Bronchial epithelial cell (primary cell): ENCODE results near the gene CDHR2. TPM values are rescaled to one million over a fixed set of nuclear protein-coding genes. Genes with fewer than 3 reads are reported as not detected.
A peak's percentile ranks its signal among the peaks of the same experiment; 100 is the strongest.

Experiments used
- DNase-seq: peaks from one replicate; pipeline ENCODE4 v3.0.0-alpha.2; 2010; ENCODE audit warnings: low read depth
- FAIRE-seq: peaks from 2 replicates; lab custom pipeline; 2011; peaks lifted over from hg19 to GRCh38; lab: Jason Lieb, UNC
- H3K27me3 ChIP-seq: 2 replicates; pipeline ENCODE4 v1.5.1; 2011; ENCODE audit warnings: low read length; ENCODE audit not compliant: control insufficient read depth, insufficient read depth
- H3K36me3 ChIP-seq: 2 replicates; pipeline ENCODE4 v1.5.1; 2011; ENCODE audit warnings: low read length; ENCODE audit not compliant: control insufficient read depth, insufficient read depth
- H3K4me3 ChIP-seq: 2 replicates; pipeline ENCODE4 v1.5.1; 2011; ENCODE audit warnings: mild to moderate bottlenecking, low read depth, low read length, control low read depth
- total RNA-seq: library from RNA; depleted of rRNA; stranded (reverse); fragments of >200 nt; gene quantifications from 2 replicates; pipeline ENCODE4 v1.2.1, GENCODE V29; 2014
- TF ChIP-seq, protein P1 (sequence below): IDR thresholded peaks from 2 replicates; pipeline ENCODE4 v1.5.1; 2011; ENCODE audit warnings: mild to moderate bottlenecking, moderate library complexity, low read length, control low read depth, inconsistent platforms; ENCODE audit not compliant: insufficient read depth, severe bottlenecking

The CDHR2 gene
- total RNA-seq, 1 donor from 2014 or later, result under 0.01 TPM

DNA sequence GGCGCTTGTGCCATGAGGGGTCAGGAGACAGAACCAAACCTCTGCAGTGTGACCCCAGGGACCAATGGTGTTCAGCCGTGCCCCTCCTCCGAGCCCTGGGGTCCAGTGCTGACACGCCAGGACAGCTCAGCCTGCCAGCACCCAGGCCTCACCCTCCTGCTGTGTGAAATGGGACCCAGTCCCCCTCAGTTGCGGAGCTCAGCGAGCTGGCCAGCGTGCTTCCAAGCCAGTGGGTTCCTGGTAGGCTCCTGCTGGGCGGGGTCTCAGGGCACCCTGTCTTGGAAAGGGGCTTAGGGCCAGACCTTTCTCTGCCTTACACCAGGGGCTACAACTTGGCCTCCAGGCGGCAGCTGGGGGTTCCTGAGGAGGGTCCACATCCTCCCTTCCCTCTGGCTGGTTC, 16.3 kb upstream of the CDHR2 start:
- no peak for FAIRE-seq
- TF ChIP-seq, protein P1, sequence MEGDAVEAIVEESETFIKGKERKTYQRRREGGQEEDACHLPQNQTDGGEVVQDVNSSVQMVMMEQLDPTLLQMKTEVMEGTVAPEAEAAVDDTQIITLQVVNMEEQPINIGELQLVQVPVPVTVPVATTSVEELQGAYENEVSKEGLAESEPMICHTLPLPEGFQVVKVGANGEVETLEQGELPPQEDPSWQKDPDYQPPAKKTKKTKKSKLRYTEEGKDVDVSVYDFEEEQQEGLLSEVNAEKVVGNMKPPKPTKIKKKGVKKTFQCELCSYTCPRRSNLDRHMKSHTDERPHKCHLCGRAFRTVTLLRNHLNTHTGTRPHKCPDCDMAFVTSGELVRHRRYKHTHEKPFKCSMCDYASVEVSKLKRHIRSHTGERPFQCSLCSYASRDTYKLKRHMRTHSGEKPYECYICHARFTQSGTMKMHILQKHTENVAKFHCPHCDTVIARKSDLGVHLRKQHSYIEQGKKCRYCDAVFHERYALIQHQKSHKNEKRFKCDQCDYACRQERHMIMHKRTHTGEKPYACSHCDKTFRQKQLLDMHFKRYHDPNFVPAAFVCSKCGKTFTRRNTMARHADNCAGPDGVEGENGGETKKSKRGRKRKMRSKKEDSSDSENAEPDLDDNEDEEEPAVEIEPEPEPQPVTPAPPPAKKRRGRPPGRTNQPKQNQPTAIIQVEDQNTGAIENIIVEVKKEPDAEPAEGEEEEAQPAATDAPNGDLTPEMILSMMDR, result no peak
- no peak for DNase-seq
- no peak overlapping the region for H3K4me3 ChIP-seq
- H3K36me3 ChIP-seq, result peaks cover 38% of the 10 kb centered on the region
- no peaks in the 10 kb centered on the region for H3K27me3 ChIP-seq

DNA sequence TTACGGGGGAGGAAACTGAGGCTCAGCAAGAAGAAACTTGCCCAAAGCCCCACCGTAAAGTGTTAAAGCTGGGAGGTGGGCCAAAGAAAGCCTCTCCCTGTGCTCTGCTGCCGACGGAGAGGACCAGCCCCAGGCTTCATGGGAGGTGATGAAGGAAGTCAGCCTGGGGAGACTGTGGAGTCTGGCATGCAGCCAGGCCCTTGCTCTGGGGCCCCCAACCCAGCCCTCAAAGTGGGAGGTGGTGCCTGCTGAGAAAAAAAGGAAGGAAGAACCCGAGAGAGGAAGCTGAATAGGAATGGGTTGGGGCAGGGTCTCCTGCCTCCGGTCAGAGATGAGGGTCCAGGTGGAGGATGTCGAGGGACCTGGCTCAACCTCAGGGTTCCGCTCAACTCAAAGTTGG, 15.8 kb upstream of the CDHR2 start:
- FAIRE-seq, result no peak
- no peaks in the 10 kb centered on the region for H3K27me3 ChIP-seq
- TF ChIP-seq, protein P1, result no peak
- H3K4me3 ChIP-seq, result no peak overlapping the region
- no peak for DNase-seq
- peaks cover 34% of the 10 kb centered on the region for H3K36me3 ChIP-seq

DNA sequence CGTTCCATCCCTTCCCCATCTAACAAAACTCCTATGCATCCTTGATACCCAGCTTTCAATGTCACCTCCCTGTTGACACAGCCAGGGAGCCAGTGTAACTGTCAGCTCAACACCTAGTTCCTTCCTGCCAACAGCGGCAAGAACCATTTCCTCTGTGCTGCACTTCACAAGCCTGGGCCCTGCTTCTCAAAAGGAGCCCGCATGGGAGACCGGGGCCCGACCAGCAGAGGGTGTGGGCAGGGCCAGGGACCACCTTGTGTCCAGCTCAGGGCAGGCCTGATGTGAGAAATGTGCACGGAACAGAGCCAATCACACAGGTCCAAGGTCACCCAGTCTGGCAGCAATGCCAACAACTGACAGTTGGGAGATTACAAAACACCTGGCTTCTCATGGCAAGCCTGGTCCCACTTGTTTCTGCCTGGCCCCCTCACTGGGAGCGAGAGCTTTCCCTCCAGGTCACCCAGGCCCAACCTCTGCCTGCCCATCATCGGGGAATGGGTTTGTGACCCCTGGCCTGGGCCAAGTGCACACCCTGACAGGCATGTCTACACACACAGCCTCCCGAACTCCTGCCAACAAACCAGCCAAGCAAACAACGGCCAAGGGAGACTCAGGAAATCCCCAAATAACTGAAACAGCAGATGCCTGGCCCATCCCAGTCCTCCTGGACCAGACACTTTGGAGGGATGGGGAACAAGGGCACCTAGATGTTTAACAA, 15.1 kb upstream of the CDHR2 start:
- FAIRE-seq (peak; percentile 32), DNase-seq (peak; percentile 42)
- peaks cover 30% of the 10 kb centered on the region for H3K36me3 ChIP-seq
- H3K27me3 ChIP-seq, result no peaks in the 10 kb centered on the region
- TF ChIP-seq, protein P1, result no peak
- H3K4me3 ChIP-seq, result no peak overlapping the region

DNA sequence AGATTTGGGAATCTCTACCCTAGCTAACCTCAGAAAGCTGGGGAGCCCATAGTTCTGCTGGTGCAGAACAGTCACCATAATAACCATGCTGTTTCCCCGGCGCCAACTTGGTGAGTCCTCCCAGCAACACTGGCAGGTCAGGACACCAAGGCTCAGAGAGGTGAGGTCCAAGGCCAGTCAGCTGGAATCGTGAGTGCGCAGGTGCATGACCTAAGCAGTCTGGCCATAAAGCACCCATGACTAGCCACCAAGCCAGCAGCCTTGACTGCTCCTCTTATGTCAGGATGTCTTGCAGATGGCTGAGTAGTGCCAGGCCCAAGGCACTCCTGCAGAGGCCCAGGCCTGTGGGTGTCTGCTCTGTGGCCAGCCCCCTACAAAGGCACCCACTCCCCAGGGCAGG, 14.5 kb upstream of the CDHR2 start:
- no peak for FAIRE-seq
- H3K4me3 ChIP-seq, result no peak overlapping the region
- TF ChIP-seq, protein P1, result no peak

DNA sequence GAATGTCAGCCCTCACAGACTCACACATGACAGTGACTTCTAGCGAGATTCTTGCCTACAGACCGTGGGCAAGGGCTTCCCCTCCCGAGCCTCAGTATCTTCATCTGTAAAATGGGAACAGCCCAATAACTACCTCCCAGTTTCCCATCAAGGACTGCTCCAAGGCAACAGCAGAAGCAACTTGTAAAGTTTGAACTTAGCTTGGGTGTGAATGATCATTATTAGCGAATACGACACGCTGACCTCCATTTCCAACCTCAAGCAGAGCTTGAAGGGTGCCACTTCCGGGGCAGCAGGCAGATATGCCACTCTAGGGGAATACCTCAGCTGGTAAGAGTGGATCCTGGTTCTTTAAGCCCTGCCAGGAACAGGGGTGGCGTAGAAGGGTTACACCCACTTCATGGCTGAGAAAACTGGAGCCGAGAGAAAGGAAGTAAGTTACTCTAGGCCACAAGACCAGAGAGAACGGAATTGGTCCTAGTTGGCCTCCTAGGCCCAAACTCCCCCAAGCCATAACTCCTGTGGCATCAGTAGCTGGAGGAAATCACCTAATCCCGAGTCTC, 14.0 kb upstream of the CDHR2 start:
- DNase-seq, result peak; percentile 49
- Histone ChIP-seq H3K4me3 (peak overlapping the region; percentile 90), H3K36me3 (peaks cover 23% of the 10 kb centered on the region), H3K27me3 (no peaks in the 10 kb centered on the region)
- no peak for FAIRE-seq
- TF ChIP-seq, protein P1, result no peak

More for the DNA sequence above, 14.5 kb upstream of the CDHR2 start:
- DNase-seq, result no peak
- Histone ChIP-seq H3K27me3 (no peaks in the 10 kb centered on the region), H3K36me3 (peaks cover 24% of the 10 kb centered on the region)
